GM18873 (cell line): ENCODE data around the gene GLB1L.
"Not testable (repeated sequence)": the region's sequence is repeated elsewhere in the genome, so short reads cannot be mapped to it uniquely, and the experiment has no call there.

ENCODE experiments used
- ATAC-seq: cut with Tn5 transposase; IDR thresholded peaks from one replicate; pipeline ENCODE4 v1.9.1; 2021; ENCODE audit warnings: mild to moderate bottlenecking, moderate library complexity, moderate number of reproducible peaks; ENCODE audit not compliant: unreplicated experiment, low FRiP score

Gene GLB1L

GRCh38 chr2:219209236-219210195 is 35.7 kb downstream of the GLB1L start:
- ATAC-seq = no peak

- no peak for ATAC-seq
Measured at GRCh38 chr2:219207884-219208740, 37.1 kb downstream of the GLB1L start.

GRCh38 chr2:219207134-219207883 is 37.9 kb downstream of the GLB1L start:
- ATAC-seq = no peak

GRCh38 chr2:219206328-219207133 is 38.7 kb downstream of the GLB1L start, which contains the start of gene ZFAND2B:
ZFAND2B (plus strand) TSS chr2:219206782; CDS start chr2:219206988, 206 bp downstream.
- ATAC-seq = peak; percentile 94

GRCh38 chr2:219205981-219206327 is 39.3 kb downstream of the GLB1L start:
- no peak for ATAC-seq

- no peak for ATAC-seq
Measured at GRCh38 chr2:219205165-219205538, 40.1 kb downstream of the GLB1L start.

- no peak for ATAC-seq
Measured at GRCh38 chr2:219204425-219205164, 40.6 kb downstream of the GLB1L start.

- not testable (repeated sequence) for ATAC-seq
Measured at GRCh38 chr2:219201331-219201730, 43.9 kb downstream of the GLB1L start.

GRCh38 chr2:219200502-219201326 is 44.5 kb downstream of the GLB1L start:
- ATAC-seq = not testable (repeated sequence)

GRCh38 chr2:219199470-219200211 is 45.6 kb downstream of the GLB1L start:
- ATAC-seq = no peak

GRCh38 chr2:219198974-219199373 is 46.3 kb downstream of the GLB1L start:
- no peak for ATAC-seq

- ATAC-seq = no peak
Measured at GRCh38 chr2:219197388-219197787, 47.9 kb downstream of the GLB1L start.

- ATAC-seq = no peak
Measured at GRCh38 chr2:219186754-219187456, 58.3 kb downstream of the GLB1L start.
